Measurements from ENCODE around the gene MYPOP.

Gene MYPOP

DNA sequence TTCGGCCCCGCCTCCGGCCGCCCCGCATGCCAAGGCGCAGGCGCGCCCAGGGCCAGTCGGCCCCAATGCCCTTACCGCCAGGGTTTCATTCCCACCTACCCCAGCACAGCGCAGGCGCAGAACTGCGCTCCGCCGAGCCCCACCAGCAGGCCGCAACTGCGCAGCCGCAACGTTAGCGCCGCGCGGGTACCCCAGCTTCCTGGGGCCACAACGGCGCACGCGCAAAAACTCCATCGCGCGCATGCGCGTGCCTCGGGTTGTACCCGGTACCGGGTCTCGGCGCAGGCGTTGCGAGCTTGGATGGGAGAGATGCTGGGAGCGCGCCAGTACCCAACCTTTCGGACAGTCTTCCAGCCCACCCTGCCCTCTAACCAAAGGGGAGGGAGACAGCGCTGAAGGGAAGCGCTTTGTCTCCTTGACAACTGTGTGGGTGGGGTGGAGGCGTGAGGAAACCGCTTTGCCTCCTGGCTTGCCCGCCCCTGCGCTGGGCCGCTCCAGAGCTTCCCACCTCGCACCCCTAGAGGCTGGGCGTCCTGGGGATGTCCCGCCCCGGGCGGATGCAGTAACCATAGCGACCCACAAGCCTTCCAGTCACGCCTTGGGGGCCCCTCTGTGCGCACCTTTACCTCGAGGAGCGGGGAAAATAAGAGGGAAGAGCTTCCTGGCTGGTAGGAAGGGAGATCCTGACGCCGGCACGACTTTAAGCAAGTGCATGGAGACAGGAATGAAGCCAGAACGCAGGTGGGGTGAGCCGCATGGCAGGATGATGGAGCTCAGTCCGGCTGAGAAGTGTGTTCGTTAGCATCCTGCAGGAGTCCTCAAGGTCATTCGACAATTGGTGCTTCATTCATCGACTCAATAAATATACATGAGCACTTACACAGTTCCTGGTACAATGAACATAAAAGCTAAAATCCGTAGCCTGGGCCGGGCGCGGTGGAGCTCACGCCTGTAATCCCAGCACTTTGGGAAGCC, 525 bp upstream of the MYPOP start:
- H3K27me3 ChIP-seq (replicated peaks; ENCODE audit: insufficient read depth, low read length): peaks cover 10% of the 10 kb centered on the region
- DNase-seq: peak; percentile 98
- H3F3A ChIP-seq (ENCODE audit: insufficient read depth, low read length): peaks cover 7% of the 10 kb centered on the region
- no peaks in the 10 kb centered on the region for H4K20me1 ChIP-seq (ENCODE audit: insufficient read depth, low read length)
- H3K9me3 ChIP-seq (replicated peaks; ENCODE audit: insufficient read depth, low read length): no peaks in the 10 kb centered on the region
- TF ChIP-seq, protein P1, sequence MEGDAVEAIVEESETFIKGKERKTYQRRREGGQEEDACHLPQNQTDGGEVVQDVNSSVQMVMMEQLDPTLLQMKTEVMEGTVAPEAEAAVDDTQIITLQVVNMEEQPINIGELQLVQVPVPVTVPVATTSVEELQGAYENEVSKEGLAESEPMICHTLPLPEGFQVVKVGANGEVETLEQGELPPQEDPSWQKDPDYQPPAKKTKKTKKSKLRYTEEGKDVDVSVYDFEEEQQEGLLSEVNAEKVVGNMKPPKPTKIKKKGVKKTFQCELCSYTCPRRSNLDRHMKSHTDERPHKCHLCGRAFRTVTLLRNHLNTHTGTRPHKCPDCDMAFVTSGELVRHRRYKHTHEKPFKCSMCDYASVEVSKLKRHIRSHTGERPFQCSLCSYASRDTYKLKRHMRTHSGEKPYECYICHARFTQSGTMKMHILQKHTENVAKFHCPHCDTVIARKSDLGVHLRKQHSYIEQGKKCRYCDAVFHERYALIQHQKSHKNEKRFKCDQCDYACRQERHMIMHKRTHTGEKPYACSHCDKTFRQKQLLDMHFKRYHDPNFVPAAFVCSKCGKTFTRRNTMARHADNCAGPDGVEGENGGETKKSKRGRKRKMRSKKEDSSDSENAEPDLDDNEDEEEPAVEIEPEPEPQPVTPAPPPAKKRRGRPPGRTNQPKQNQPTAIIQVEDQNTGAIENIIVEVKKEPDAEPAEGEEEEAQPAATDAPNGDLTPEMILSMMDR (IDR thresholded peaks at IDR 0.05; ENCODE audit: low read length): no peak
- no peak for TF ChIP-seq EZH2phosphoT487 (IDR thresholded peaks at IDR 0.05; ENCODE audit: low read length)
- no peak for TF ChIP-seq EZH2 (optimal IDR thresholded peaks at IDR 0.05; ENCODE audit: low read depth, low read length)
- H3K79me2 ChIP-seq (ENCODE audit: low read length): no peaks in the 10 kb centered on the region
- H3K4me1 ChIP-seq (ENCODE audit: low read length): peaks cover 4% of the 10 kb centered on the region
- H3K9ac ChIP-seq (ENCODE audit: low read length): peak overlapping the region; percentile 57; the same call in 1 of the 2 replicates
- no peaks in the 10 kb centered on the region for H3K36me3 ChIP-seq (replicated peaks; ENCODE audit: insufficient read depth, low read length)
- peak overlapping the region; percentile 54; the same call in 1 of the 2 replicates for H3K27ac ChIP-seq (ENCODE audit: low read length)
- peak overlapping the region; percentile 100 for H3K4me2 ChIP-seq (ENCODE audit: low read depth, low read length)
- peak overlapping the region; percentile 99 for H2AFZ ChIP-seq (ENCODE audit: low read length)
- H3K9me2 ChIP-seq (replicated peaks; ENCODE audit: insufficient read depth, low read length): no peaks in the 10 kb centered on the region
- peak overlapping the region; percentile 97 for H3K4me3 ChIP-seq (ENCODE audit: low read length)

DNA sequence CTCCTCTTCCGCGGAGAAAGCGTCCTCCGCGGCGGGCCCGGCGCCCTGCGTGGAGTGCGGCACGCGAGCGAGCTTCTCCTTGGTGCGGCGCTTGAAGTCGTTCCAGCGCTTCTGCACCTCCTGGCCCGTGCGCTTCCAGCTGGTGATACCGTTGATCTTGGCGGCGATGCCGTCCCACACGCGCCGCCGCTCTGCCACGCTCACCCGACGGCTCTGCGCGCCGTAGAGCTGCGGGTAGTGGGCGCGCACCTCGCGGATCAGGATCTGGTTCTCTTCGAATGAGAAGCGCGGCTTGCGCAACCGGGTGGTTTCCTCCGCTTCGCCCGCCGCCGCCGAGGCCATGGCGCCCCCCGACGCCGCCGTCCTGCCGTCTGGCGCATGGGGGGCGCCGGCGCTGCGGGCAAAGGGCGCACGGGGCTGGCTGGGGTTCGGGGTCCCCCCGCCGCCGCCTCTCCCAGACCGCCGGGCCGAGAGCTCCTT, 941 bp downstream of the MYPOP start:
- DNase-seq: no peak
- no peak overlapping the region for H2AFZ ChIP-seq (ENCODE audit: low read length)
- TF ChIP-seq EZH2phosphoT487 (IDR thresholded peaks at IDR 0.05; ENCODE audit: low read length) (no peak), EZH2 (optimal IDR thresholded peaks at IDR 0.05; ENCODE audit: low read depth, low read length) (no peak)
- TF ChIP-seq, protein P1 (IDR thresholded peaks at IDR 0.05; ENCODE audit: low read length): no peak
- H3K79me2 ChIP-seq (ENCODE audit: low read length): no peaks in the 10 kb centered on the region
- no peaks in the 10 kb centered on the region for H3K9me3 ChIP-seq (replicated peaks; ENCODE audit: insufficient read depth, low read length)
- H3K27ac ChIP-seq (ENCODE audit: low read length): no peak overlapping the region
- no peaks in the 10 kb centered on the region for H3K36me3 ChIP-seq (replicated peaks; ENCODE audit: insufficient read depth, low read length)
- H3K9ac ChIP-seq (ENCODE audit: low read length): no peak overlapping the region
- H3K9me2 ChIP-seq (replicated peaks; ENCODE audit: insufficient read depth, low read length): no peaks in the 10 kb centered on the region
- H3K4me1 ChIP-seq (ENCODE audit: low read length): peaks cover 4% of the 10 kb centered on the region
- H3K4me2 ChIP-seq (ENCODE audit: low read depth, low read length): no peak overlapping the region; the same call in 1 of the 2 replicates
- peaks cover 7% of the 10 kb centered on the region for H3K27me3 ChIP-seq (replicated peaks; ENCODE audit: insufficient read depth, low read length)
- H4K20me1 ChIP-seq (ENCODE audit: insufficient read depth, low read length): no peaks in the 10 kb centered on the region
- H3K4me3 ChIP-seq (ENCODE audit: low read length): no peak overlapping the region
- H3F3A ChIP-seq (ENCODE audit: insufficient read depth, low read length): peaks cover 7% of the 10 kb centered on the region

DNA sequence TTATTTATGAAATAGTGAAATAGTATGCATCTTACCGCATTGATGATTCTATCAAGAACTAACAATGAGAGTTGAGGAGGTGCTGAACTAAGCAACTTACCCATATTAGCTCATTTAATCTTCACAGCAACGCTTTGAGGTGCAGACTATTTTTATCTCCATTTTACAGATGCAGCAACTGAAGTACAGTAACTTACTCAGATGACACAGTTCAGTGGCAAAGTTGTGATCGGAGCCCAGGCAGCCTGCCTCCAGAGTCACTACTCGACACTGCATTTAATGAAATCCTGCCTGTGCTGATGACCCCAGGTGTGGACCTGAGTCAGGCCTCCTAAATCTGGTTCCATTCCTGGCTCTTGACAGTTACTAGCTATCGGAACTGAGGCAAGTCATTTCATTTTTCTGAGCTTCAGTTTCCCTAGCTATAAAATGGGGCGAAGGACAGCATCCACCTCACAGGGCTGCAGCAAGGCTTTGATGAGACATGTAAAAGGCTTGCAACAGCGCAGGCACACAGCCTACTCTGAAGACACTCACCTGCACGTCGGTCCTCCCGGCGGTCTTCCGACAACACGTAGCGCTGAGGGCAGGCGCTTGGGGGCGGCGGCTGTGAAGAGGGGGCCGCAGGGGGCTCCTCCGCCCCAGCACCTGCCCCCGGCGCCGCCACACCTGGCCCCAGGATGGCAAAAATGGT, 1.5 kb downstream of the MYPOP start:
- Histone ChIP-seq H3K27me3 (replicated peaks; ENCODE audit: insufficient read depth, low read length) (peaks cover 5% of the 10 kb centered on the region), H3K4me2 (ENCODE audit: low read depth, low read length) (no peak overlapping the region), H3K79me2 (ENCODE audit: low read length) (no peaks in the 10 kb centered on the region), H2AFZ (ENCODE audit: low read length) (no peak overlapping the region), H3K9me3 (replicated peaks; ENCODE audit: insufficient read depth, low read length) (no peaks in the 10 kb centered on the region), H3K4me3 (ENCODE audit: low read length) (no peak overlapping the region), H3K9me2 (replicated peaks; ENCODE audit: insufficient read depth, low read length) (no peaks in the 10 kb centered on the region), H3F3A (ENCODE audit: insufficient read depth, low read length) (peaks cover 7% of the 10 kb centered on the region), H3K9ac (ENCODE audit: low read length) (no peak overlapping the region), H3K27ac (ENCODE audit: low read length) (no peak overlapping the region), H4K20me1 (ENCODE audit: insufficient read depth, low read length) (no peaks in the 10 kb centered on the region), H3K36me3 (replicated peaks; ENCODE audit: insufficient read depth, low read length) (no peaks in the 10 kb centered on the region), H3K4me1 (ENCODE audit: low read length) (peaks cover 4% of the 10 kb centered on the region)
- no peak for TF ChIP-seq EZH2 (optimal IDR thresholded peaks at IDR 0.05; ENCODE audit: low read depth, low read length)
- TF ChIP-seq, protein P1 (IDR thresholded peaks at IDR 0.05; ENCODE audit: low read length): no peak
- no peak for DNase-seq
